Tongue (tissue), 2 donors: ENCODE results near the gene TMEM108. TPM values are rescaled to one million over a fixed set of nuclear protein-coding genes. Genes with fewer than 3 reads are reported as not detected.

Experiments used
- DNase-seq: peaks from one replicate; pipeline ENCODE4 v3.0.0-alpha.2; 2015
- total RNA-seq: library from RNA; depleted of rRNA; stranded (reverse); fragments of >200 nt; gene quantifications from one replicate; pipeline ENCODE4 v1.2.3, GENCODE V29; 2014

Gene TMEM108
- total RNA-seq, 1 donor from 2014 or later, result 4.6 TPM

GRCh38 chr3:133121450-133121849, 83.3 kb downstream of the TMEM108 start:
- peak; percentile 57 for DNase-seq

- DNase-seq, result no peak
These were observed 85.4 kb downstream of the TMEM108 start for GRCh38 chr3:133123636-133124035.

- DNase-seq, result peak; percentile 48
These were observed 86.3 kb downstream of the TMEM108 start for GRCh38 chr3:133124511-133124910.

GRCh38 chr3:133125171-133125570, 87.0 kb downstream of the TMEM108 start:
- no peak for DNase-seq

GRCh38 chr3:133125802-133126201, 87.6 kb downstream of the TMEM108 start:
- DNase-seq, result no peak

- DNase-seq, result no peak
These were observed 89.2 kb downstream of the TMEM108 start for GRCh38 chr3:133127381-133127780.

- DNase-seq, result no peak
These were observed 92.0 kb downstream of the TMEM108 start for GRCh38 chr3:133130168-133130567.

GRCh38 chr3:133135306-133135705, 97.1 kb downstream of the TMEM108 start:
- DNase-seq, result no peak

GRCh38 chr3:133136114-133137041, 98.2 kb downstream of the TMEM108 start:
- no peak for DNase-seq

GRCh38 chr3:133137042-133137996, 99.1 kb downstream of the TMEM108 start:
- DNase-seq, result peak; percentile 42

- DNase-seq, result no peak
These were observed 99.8 kb downstream of the TMEM108 start for GRCh38 chr3:133138017-133138416.

GRCh38 chr3:133152056-133152455, 113.9 kb downstream of the TMEM108 start:
- peak; percentile 14 for DNase-seq

- DNase-seq, result no peak
These were observed 114.6 kb downstream of the TMEM108 start for GRCh38 chr3:133152681-133153220.

- DNase-seq, result no peak
These were observed 115.2 kb downstream of the TMEM108 start for GRCh38 chr3:133153382-133153781.

GRCh38 chr3:133157716-133158115, 119.5 kb downstream of the TMEM108 start:
- no peak for DNase-seq

- DNase-seq, result no peak
These were observed 120.5 kb downstream of the TMEM108 start for GRCh38 chr3:133158686-133159085.

- no peak for DNase-seq
These were observed 121.6 kb downstream of the TMEM108 start for GRCh38 chr3:133159498-133160475.

- DNase-seq, result no peak
These were observed 123.5 kb downstream of the TMEM108 start for GRCh38 chr3:133161656-133162055.

GRCh38 chr3:133162265-133162664, 124.1 kb downstream of the TMEM108 start:
- no peak for DNase-seq

- peak; percentile 67 for DNase-seq
These were observed 124.6 kb downstream of the TMEM108 start for GRCh38 chr3:133162670-133163305.
